ENCODE measurements around the gene CAPN1. TPM values are rescaled to one million over a fixed set of nuclear protein-coding genes. Genes with fewer than 3 reads are reported as not detected.

CAPN1 gene
- total and polyA plus RNA-seq, 2 of the 4 experiments (the other 2 are of a cell fraction) = 110 to 182 TPM

GRCh38 chr11:65260756-65261590, 79.2 kb downstream of the CAPN1 start:
- Histone ChIP-seq H4K91ac (ENCODE audit: insufficient read depth, low read depth, low read length) (peak overlapping the region; percentile 97), H4K5ac (ENCODE audit: low read depth, low read length) (peak overlapping the region; percentile 96), H3K79me1 (ENCODE audit: low read depth in 1 of 2, low read length in 2 of 2) (peaks cover 13 to 43% of the 10 kb centered on the region in 2 experiments), H3K56ac (ENCODE audit: extremely low read depth, insufficient read depth, low read length) (peak overlapping the region; percentile 85), H4K20me1 (ENCODE audit: insufficient read depth, low read length) (no peaks in the 10 kb centered on the region), H3K14ac (replicated peaks; ENCODE audit: low read depth, low read length) (peak overlapping the region; percentile 97), H3K27ac (ENCODE audit: insufficient read depth, low read length) (peak overlapping the region; percentile 91), H3K4ac (ENCODE audit: low read depth, low read length) (peak overlapping the region; percentile 96), H3K4me1 (ENCODE audit: control insufficient read depth, insufficient read depth, low read length) (peaks cover 5% of the 10 kb centered on the region), H2AK9ac (replicated peaks; ENCODE audit: low read depth, low read length, poor library complexity) (peak overlapping the region; percentile 95), H2BK120ac (ENCODE audit: low read depth, low read length) (peak overlapping the region; percentile 60), H3K23ac (ENCODE audit: low read depth, low read length) (peak overlapping the region; percentile 94), H4K8ac (ENCODE audit: low read depth in 2 of 2, low read length in 2 of 2) (peak overlapping the region; percentile 99 to 100), H3K9ac (ENCODE audit: low read depth, low read length) (peak overlapping the region; percentile 97), H3K18ac (ENCODE audit: low read depth, low read length) (peak overlapping the region; percentile 90), H2AK5ac (ENCODE audit: low read depth, low read length) (peak overlapping the region; percentile 97), H2BK20ac (ENCODE audit: low read depth, low read length) (peak overlapping the region; percentile 35; the same call in 1 of the 2 replicates), H3K27me3 (ENCODE audit: control insufficient read depth, insufficient read depth, low read length) (no peaks in the 10 kb centered on the region), H2AFZ (replicated peaks; ENCODE audit: low read length, poor library complexity) (peak overlapping the region; percentile 97), H2BK15ac (ENCODE audit: low read depth, low read length) (peak overlapping the region; percentile 29; the same call in 1 of the 3 replicates), H3K4me3 (ENCODE audit: insufficient read depth, low read depth, low read length) (peak overlapping the region; percentile 71), H3K36me3 (ENCODE audit: control insufficient read depth, insufficient read depth, low read length) (no peaks in the 10 kb centered on the region), H3K9me3 (ENCODE audit: control insufficient read depth, insufficient read depth, low read length) (no peaks in the 10 kb centered on the region), H3K4me2 (ENCODE audit: low read depth, low read length) (peak overlapping the region; percentile 95), H3K9me1 (ENCODE audit: insufficient read depth, low read length) (peaks cover 4% of the 10 kb centered on the region), H2BK5ac (ENCODE audit: low read depth, low read length, poor library complexity, severe bottlenecking) (peak overlapping the region; percentile 90)
- ChIA-PET CTCF (interaction anchor here (0.8 to 1.9 kb wide), 2 partner anchors 10 to 14 kb away, joined by 3 to 10 read pairs; no protein-coding TSS in a partner anchor), POLR2A (ENCODE audit: unreplicated experiment) (no interaction called here)
- in situ Hi-C loops (cut with MboI; ENCODE audit: low sequenced_read_pairs) = no loop called here
- dilution Hi-C loops (cut with HindIII; ENCODE audit: low sequenced_read_pairs, unreplicated experiment) = no loop called here
- DNase-seq = no peak
- no TSS peak for BruUV-seq (replicated peaks)
- ATAC-seq (ENCODE audit: low read depth) = peak; percentile 18
- intact Hi-C loops (cut with micrococcal nuclease) = no loop called here
- TF ChIP-seq MAZ (IDR thresholded peaks at IDR 0.05; ENCODE audit: borderline replicate concordance, low read depth, low read length) (no peak), RFX5 (IDR thresholded peaks at IDR 0.05; ENCODE audit: low read depth, low read length) (no peak), SMC3 (IDR thresholded peaks at IDR 0.05; ENCODE audit: low read depth, low read length) (no peak), MXI1 (IDR thresholded peaks at IDR 0.05; ENCODE audit: borderline replicate concordance, low read depth, low read length) (no peak), MAFK (IDR thresholded peaks at IDR 0.05; ENCODE audit: low read depth, low read length) (no peak), FOS (IDR thresholded peaks at IDR 0.05; ENCODE audit: low read depth, low read length) (no peak), RCOR1 (IDR thresholded peaks at IDR 0.05; ENCODE audit: insufficient replicate concordance, low read length) (no peak), ELK1 (IDR thresholded peaks at IDR 0.05; ENCODE audit: borderline replicate concordance, low read depth, low read length) (no peak), POLR2A (IDR thresholded peaks at IDR 0.05; ENCODE audit: low read depth, low read length) (no peak), CTCF (conservative IDR thresholded peaks at IDR 0.05; ENCODE audit: low read depth, low read length) (no peak), CHD1 (IDR thresholded peaks at IDR 0.05; ENCODE audit: low read depth, low read length) (no peak)
- WGBS, 2 experiments (ENCODE audit: extremely low coverage in 2 of 2, insufficient read length in 1 of 2) = 43% methylated on average over 7 of the region's 26 CpGs; no CpG with 5 or more reads in 1 of the 2 experiments
